Type B pancreatic cell (in vitro differentiated cells): ENCODE results near the gene OR51I1. TPM values are rescaled to one million over a fixed set of nuclear protein-coding genes. Genes with fewer than 3 reads are reported as not detected.

Experiments used
- DNase-seq: peaks from one replicate; pipeline ENCODE4 v3.0.0; 2021; ENCODE audit warnings: mixed read lengths; ENCODE audit not compliant: unreplicated experiment; ENCODE audit errors: extremely low spot score
- H3K27ac Mint-ChIP-seq: 2 replicates; pipeline ENCODE4 v1.8.0; 2021; ENCODE audit warnings: mild to moderate bottlenecking, mixed read lengths
- H3K27me3 Mint-ChIP-seq: 2 replicates; pipeline ENCODE4 v1.8.0; 2021; ENCODE audit warnings: mixed read lengths
- H3K36me3 Mint-ChIP-seq: 2 replicates; pipeline ENCODE4 v1.8.0; 2021; ENCODE audit warnings: mixed read lengths
- H3K4me1 Mint-ChIP-seq: one replicate; pipeline ENCODE4 v1.8.0; 2021; ENCODE audit warnings: mixed read lengths; ENCODE audit not compliant: unreplicated experiment
- H3K4me3 Mint-ChIP-seq: 2 replicates; pipeline ENCODE4 v1.8.0; 2021; ENCODE audit warnings: mild to moderate bottlenecking, mixed read lengths
- H3K9me3 Mint-ChIP-seq: 2 replicates; pipeline ENCODE4 v1.8.0; 2021; ENCODE audit warnings: mixed read lengths
- total RNA-seq: library from RNA; stranded (reverse); gene quantifications from 2 replicates; pipeline ENCODE4 v1.2.1, GENCODE V29; 2021; ENCODE audit warnings: low replicate concordance
- TF ChIP-seq, protein P1 (sequence below): fragments of 200-600 bp; sonication (generic); conservative IDR thresholded peaks from 2 replicates; pipeline ENCODE4 v1.5.0; 2021; ENCODE audit warnings: antibody characterized with exemption, mild to moderate bottlenecking

OR51I1 gene
- total RNA-seq, 1 donor from 2014 or later: not detected

- Mint-ChIP-seq H3K9me3 (no peaks in the 10 kb centered on the region), H3K4me1 (no peaks in the 10 kb centered on the region), H3K36me3 (no peaks in the 10 kb centered on the region), H3K27me3 (peaks cover 8% of the 10 kb centered on the region), H3K4me3 (no peak overlapping the region), H3K27ac (no peak overlapping the region)
- no peak for DNase-seq
- TF ChIP-seq, protein P1, sequence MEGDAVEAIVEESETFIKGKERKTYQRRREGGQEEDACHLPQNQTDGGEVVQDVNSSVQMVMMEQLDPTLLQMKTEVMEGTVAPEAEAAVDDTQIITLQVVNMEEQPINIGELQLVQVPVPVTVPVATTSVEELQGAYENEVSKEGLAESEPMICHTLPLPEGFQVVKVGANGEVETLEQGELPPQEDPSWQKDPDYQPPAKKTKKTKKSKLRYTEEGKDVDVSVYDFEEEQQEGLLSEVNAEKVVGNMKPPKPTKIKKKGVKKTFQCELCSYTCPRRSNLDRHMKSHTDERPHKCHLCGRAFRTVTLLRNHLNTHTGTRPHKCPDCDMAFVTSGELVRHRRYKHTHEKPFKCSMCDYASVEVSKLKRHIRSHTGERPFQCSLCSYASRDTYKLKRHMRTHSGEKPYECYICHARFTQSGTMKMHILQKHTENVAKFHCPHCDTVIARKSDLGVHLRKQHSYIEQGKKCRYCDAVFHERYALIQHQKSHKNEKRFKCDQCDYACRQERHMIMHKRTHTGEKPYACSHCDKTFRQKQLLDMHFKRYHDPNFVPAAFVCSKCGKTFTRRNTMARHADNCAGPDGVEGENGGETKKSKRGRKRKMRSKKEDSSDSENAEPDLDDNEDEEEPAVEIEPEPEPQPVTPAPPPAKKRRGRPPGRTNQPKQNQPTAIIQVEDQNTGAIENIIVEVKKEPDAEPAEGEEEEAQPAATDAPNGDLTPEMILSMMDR: no peak
Measured at GRCh38 chr11:5486003-5486402, 44.7 kb upstream of the OR51I1 start.

GRCh38 chr11:5476186-5476819 lies 35.0 kb upstream of the OR51I1 start:
- Mint-ChIP-seq H3K4me1 (no peaks in the 10 kb centered on the region), H3K36me3 (no peaks in the 10 kb centered on the region), H3K9me3 (no peaks in the 10 kb centered on the region), H3K4me3 (no peak overlapping the region), H3K27ac (no peak overlapping the region), H3K27me3 (peaks cover 4% of the 10 kb centered on the region)
- no peak for DNase-seq
- TF ChIP-seq, protein P1: peak; percentile 89

DNA sequence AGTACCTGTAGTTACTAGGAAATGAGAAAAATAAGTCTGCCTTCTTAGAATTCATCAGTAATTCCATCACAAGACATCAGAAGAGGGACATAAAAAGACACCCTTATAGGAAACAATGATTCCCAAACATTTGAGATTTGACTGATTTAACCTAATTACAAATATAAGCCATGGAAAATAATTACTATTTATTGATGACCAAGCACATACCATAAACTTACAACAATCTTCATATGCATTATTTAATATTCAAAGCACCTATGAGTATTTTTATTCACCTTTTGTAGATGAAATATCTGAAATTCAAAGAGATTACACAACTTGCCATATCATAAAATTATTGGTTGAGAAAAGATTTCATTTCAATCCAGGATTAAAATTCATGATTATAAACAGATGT lies 32.6 kb upstream of the OR51I1 start:
- H3K27ac Mint-ChIP-seq: no peak overlapping the region
- no peaks in the 10 kb centered on the region for H3K9me3 Mint-ChIP-seq
- DNase-seq: no peak
- H3K36me3 Mint-ChIP-seq: no peaks in the 10 kb centered on the region
- TF ChIP-seq, protein P1: no peak
- no peaks in the 10 kb centered on the region for H3K4me1 Mint-ChIP-seq
- peaks cover 10% of the 10 kb centered on the region for H3K27me3 Mint-ChIP-seq
- no peak overlapping the region for H3K4me3 Mint-ChIP-seq

GRCh38 chr11:5467527-5467926 lies 26.2 kb upstream of the OR51I1 start:
- Mint-ChIP-seq H3K36me3 (no peaks in the 10 kb centered on the region), H3K27me3 (peaks cover 6% of the 10 kb centered on the region), H3K9me3 (no peaks in the 10 kb centered on the region), H3K4me3 (no peak overlapping the region), H3K4me1 (no peaks in the 10 kb centered on the region), H3K27ac (no peak overlapping the region)
- DNase-seq: no peak
- TF ChIP-seq, protein P1: no peak

GRCh38 chr11:5460983-5461621 lies 19.8 kb upstream of the OR51I1 start:
- Mint-ChIP-seq H3K27ac (no peak overlapping the region), H3K27me3 (no peaks in the 10 kb centered on the region), H3K9me3 (no peaks in the 10 kb centered on the region), H3K36me3 (no peaks in the 10 kb centered on the region), H3K4me1 (no peaks in the 10 kb centered on the region), H3K4me3 (no peak overlapping the region)
- TF ChIP-seq, protein P1: no peak
- DNase-seq: no peak
